Natural killer cell (primary cell): ENCODE data around the gene ADGRL1. TPM values are rescaled to one million over a fixed set of nuclear protein-coding genes. Genes with fewer than 3 reads are reported as not detected.

Source experiments
- ATAC-seq, 3 donors: fragments of 150-1000 bp in 2 of 3; fragments of 200-7000 bp in 1 of 3; cut with Tn5 transposase; 1 replicate in 1 of 3; 2 replicates in 2 of 3; pipeline ENCODE4 v1.10.0; 2021; ENCODE audit warnings: mild to moderate bottlenecking in 2 of 3, moderate library complexity in 2 of 3
- DNase-seq, 2 donors: peaks; one replicate each; pipeline versions ENCODE4 v3.0.0 to v3.0.0-alpha.2; 2013 to 2021; ENCODE audit warnings: mixed read lengths in 1 of 2
- H3K27ac ChIP-seq: one replicate; pipeline ENCODE4 v1.5.1; 2013; ENCODE audit warnings: mild to moderate bottlenecking, low read length
- H3K27me3 ChIP-seq: one replicate; pipeline ENCODE4 v1.6.1; 2013; ENCODE audit warnings: low read length; ENCODE audit not compliant: control insufficient read depth, insufficient read depth
- H3K36me3 ChIP-seq: one replicate; pipeline ENCODE4 v1.6.1; 2013; ENCODE audit warnings: low read length; ENCODE audit not compliant: control insufficient read depth, insufficient read depth
- H3K4me1 ChIP-seq: one replicate; pipeline ENCODE4 v1.6.1; 2013; ENCODE audit warnings: low read length; ENCODE audit not compliant: control insufficient read depth, insufficient read depth
- H3K4me3 ChIP-seq: one replicate; pipeline ENCODE4 v1.5.1; 2013; ENCODE audit warnings: low read length
- H3K9me3 ChIP-seq: one replicate; pipeline ENCODE4 v1.6.1; 2013; ENCODE audit warnings: low read length; ENCODE audit not compliant: control insufficient read depth, insufficient read depth
- H3K27ac Mint-ChIP-seq, 2 donors: one replicate each; pipeline ENCODE4 v1.8.0; 2022; ENCODE audit warnings: mild to moderate bottlenecking in 2 of 2, mixed read lengths in 2 of 2, moderate library complexity in 1 of 2
- H3K27me3 Mint-ChIP-seq, 2 donors: one replicate each; pipeline ENCODE4 v1.8.0; 2022; ENCODE audit warnings: low read depth in 2 of 2, mixed read lengths in 2 of 2
- H3K36me3 Mint-ChIP-seq: one replicate; pipeline ENCODE4 v1.8.0; 2022; ENCODE audit warnings: mixed read lengths
- H3K4me1 Mint-ChIP-seq, 2 donors: one replicate each; pipeline ENCODE4 v1.8.0; 2022; ENCODE audit warnings: mixed read lengths in 2 of 2
- H3K4me3 Mint-ChIP-seq: one replicate; pipeline ENCODE4 v1.8.0; 2022; ENCODE audit warnings: mild to moderate bottlenecking, moderate library complexity, mixed read lengths
- H3K9me3 Mint-ChIP-seq, 2 donors: one replicate each; pipeline ENCODE4 v1.8.0; 2022; ENCODE audit warnings: mixed read lengths in 2 of 2
- WGBS: methylation state at CpG from one replicate; pipeline ENCODE4 v1.1.7; 2013; ENCODE audit warnings: missing lambda C conversion rate; ENCODE audit not compliant: insufficient coverage; 5-methylcytosine and 5-hydroxymethylcytosine counted together
- intact Hi-C: fragments of 100-400 bp; cut with micrococcal nuclease; formaldehyde crosslinking; loops from one replicate; pipeline ENCODE4 v1.14.2; 2022
- total RNA-seq, 4 donors: library from RNA; stranded (reverse); fragments of 120-200 nt in 1 of 4; gene quantifications; one replicate each; pipeline versions ENCODE4 v1.2.3 to v1.2.4, GENCODE V29; 2013 to 2022
- TF ChIP-seq, protein P1 (sequence below): fragments of 200-600 bp; IDR thresholded peaks from one replicate; pipeline ENCODE4 v1.8.0; 2022; ENCODE audit warnings: antibody characterized with exemption

ADGRL1 gene
- total RNA-seq, 3 donors from 2014 or later (not counting 1 experiment from before 2014, with no cell fraction given), result 47.3 to 54.3 (median 52.7) TPM

DNA sequence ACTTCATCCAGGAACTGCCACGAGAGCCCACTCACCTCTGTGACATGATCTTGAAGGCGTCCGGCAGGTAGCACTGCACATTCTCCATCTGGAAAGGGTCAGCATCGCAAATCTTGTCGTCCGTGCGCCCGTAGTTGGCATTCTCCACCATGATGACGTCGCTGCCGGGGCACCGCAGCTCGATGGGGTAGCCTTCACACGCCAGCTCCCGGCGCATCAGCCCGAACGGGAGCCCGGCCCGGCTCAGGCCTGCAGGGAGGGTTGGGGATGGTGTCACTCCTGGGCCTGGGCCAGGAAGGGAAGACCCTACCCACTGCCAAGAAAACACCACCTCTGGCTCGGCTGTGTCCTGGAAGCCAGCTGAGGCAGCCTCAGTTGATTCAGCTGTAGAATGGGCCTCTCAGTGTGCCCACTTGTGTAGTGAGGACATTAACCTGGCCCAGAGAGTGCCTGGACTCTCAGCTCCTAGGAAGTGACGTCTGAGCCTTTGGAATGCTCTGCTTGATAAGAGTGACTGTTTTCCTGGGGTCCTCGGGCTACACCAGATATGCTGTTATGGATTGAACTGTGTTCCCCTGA lies 28.4 kb downstream of the ADGRL1 start:
- Mint-ChIP-seq H3K27ac (no peak overlapping the region), H3K4me3 (no peak overlapping the region), H3K36me3 (no peaks in the 10 kb centered on the region), H3K4me1 (peaks cover 7 to 15% of the 10 kb centered on the region in 2 donors), H3K27me3 (no peaks in the 10 kb centered on the region), H3K9me3 (no peaks in the 10 kb centered on the region)
- no peaks in the 10 kb centered on the region for H3K9me3 ChIP-seq
- H3K27ac ChIP-seq, result no peak overlapping the region
- H3K4me1 ChIP-seq, result peaks cover 8% of the 10 kb centered on the region
- ATAC-seq (no peak), DNase-seq (no peak)
- H3K27me3 ChIP-seq, result no peaks in the 10 kb centered on the region
- H3K4me3 ChIP-seq, result no peak overlapping the region
- TF ChIP-seq, protein P1, sequence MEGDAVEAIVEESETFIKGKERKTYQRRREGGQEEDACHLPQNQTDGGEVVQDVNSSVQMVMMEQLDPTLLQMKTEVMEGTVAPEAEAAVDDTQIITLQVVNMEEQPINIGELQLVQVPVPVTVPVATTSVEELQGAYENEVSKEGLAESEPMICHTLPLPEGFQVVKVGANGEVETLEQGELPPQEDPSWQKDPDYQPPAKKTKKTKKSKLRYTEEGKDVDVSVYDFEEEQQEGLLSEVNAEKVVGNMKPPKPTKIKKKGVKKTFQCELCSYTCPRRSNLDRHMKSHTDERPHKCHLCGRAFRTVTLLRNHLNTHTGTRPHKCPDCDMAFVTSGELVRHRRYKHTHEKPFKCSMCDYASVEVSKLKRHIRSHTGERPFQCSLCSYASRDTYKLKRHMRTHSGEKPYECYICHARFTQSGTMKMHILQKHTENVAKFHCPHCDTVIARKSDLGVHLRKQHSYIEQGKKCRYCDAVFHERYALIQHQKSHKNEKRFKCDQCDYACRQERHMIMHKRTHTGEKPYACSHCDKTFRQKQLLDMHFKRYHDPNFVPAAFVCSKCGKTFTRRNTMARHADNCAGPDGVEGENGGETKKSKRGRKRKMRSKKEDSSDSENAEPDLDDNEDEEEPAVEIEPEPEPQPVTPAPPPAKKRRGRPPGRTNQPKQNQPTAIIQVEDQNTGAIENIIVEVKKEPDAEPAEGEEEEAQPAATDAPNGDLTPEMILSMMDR, result no peak
- 97% methylated on average over 23 of the region's 23 CpGs for WGBS
- intact Hi-C loops, result no loop called here
- H3K36me3 ChIP-seq, result peaks cover 7% of the 10 kb centered on the region

DNA sequence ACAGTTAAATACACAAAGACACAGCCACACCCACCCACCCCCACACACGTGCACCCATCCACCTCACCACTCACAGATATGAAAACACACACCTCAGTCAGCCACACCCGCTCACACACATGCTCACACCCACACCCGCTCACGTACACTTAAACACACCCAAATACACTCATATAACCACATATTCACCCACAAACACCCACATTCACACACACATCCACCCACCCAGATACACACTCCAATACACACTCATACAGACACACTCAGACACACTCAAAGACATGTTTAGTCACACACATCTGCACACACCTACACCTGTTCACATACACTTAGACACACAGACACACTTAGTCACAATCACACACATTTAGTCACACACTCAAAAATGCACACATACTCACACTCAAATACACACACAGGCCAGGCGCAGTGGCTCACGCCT lies 30.6 kb downstream of the ADGRL1 start:
- no peaks in the 10 kb centered on the region for H3K27me3 ChIP-seq
- TF ChIP-seq, protein P1, result no peak
- H3K36me3 ChIP-seq, result peaks cover 8% of the 10 kb centered on the region
- no peak for DNase-seq
- peaks cover 8% of the 10 kb centered on the region for H3K4me1 ChIP-seq
- Mint-ChIP-seq H3K27me3 (no peaks in the 10 kb centered on the region), H3K4me1 (peaks cover 7 to 16% of the 10 kb centered on the region in 2 donors), H3K4me3 (no peak overlapping the region), H3K9me3 (no peaks in the 10 kb centered on the region), H3K36me3 (no peaks in the 10 kb centered on the region), H3K27ac (peak overlapping the region in 1 of 2 donors; percentile 57)
- 62% methylated on average over 6 of the region's 6 CpGs for WGBS
- no peak overlapping the region for H3K27ac ChIP-seq
- H3K9me3 ChIP-seq, result no peaks in the 10 kb centered on the region
- ATAC-seq, result peak in 1 of 3 donors; percentile 9
- intact Hi-C loops, result no loop called here
- no peak overlapping the region for H3K4me3 ChIP-seq

DNA sequence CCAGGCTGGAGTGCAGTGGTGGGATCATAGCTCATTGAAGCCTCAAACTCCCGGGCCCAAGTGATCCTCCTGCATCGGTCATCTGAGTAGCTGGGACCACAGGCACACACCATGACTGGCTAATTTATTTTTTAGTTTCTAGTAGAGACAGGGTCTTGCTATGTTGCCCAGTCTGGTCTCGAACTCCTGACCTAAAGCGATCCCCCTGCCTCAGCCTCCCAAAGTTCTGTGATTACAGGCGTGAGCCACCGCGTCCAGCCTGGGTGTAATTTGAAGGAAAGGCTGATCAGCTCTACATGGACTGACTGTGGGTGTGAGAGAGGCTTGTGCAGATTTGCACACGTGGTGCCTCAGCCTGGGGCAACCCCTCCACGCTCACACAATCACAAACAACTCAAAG lies 31.1 kb downstream of the ADGRL1 start:
- Mint-ChIP-seq H3K36me3 (no peaks in the 10 kb centered on the region), H3K27me3 (no peaks in the 10 kb centered on the region), H3K27ac (peak overlapping the region in 1 of 2 donors; percentile 57), H3K9me3 (no peaks in the 10 kb centered on the region), H3K4me1 (peaks cover 7 to 20% of the 10 kb centered on the region in 2 donors), H3K4me3 (no peak overlapping the region)
- Histone ChIP-seq H3K27ac (no peak overlapping the region), H3K4me1 (peaks cover 8% of the 10 kb centered on the region), H3K36me3 (peaks cover 9% of the 10 kb centered on the region), H3K4me3 (no peak overlapping the region), H3K9me3 (no peaks in the 10 kb centered on the region), H3K27me3 (no peaks in the 10 kb centered on the region)
- WGBS, result 93% methylated on average over 9 of the region's 9 CpGs
- TF ChIP-seq, protein P1, result no peak
- intact Hi-C loops, result no loop called here
- DNase-seq (no peak), ATAC-seq (no peak)

DNA sequence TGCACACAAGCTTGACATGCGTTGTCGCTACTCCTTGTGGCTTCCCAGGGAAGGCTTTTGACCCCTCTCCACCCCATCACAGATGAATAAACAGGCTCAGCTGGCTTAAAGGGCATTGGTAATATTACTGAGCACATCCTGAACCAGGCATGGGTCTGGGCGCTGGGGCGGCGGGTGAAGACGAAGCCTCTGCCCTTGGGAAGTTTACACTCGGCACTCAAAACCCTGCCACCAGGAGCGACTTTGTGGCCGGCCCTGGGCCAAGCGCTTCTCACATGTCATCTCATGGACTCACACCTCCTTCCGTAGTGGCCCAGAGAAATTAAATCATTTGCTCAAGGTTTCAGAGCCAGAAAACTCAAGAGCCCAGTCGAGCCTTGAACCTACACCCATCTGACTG lies 37.0 kb downstream of the ADGRL1 start:
- intact Hi-C loops, result loop anchor here (10.0 kb wide), 1 partner anchor 106 kb away; no protein-coding TSS in a partner anchor
- no peaks in the 10 kb centered on the region for H3K9me3 ChIP-seq
- no peak for DNase-seq
- Mint-ChIP-seq H3K9me3 (no peaks in the 10 kb centered on the region), H3K4me3 (no peak overlapping the region), H3K27ac (peak overlapping the region in 1 of 2 donors; percentile 58), H3K36me3 (no peaks in the 10 kb centered on the region), H3K4me1 (peaks cover 26 to 42% of the 10 kb centered on the region in 2 donors), H3K27me3 (no peaks in the 10 kb centered on the region)
- peaks cover 38% of the 10 kb centered on the region for H3K4me1 ChIP-seq
- TF ChIP-seq, protein P1, result no peak
- 95% methylated on average over 12 of the region's 12 CpGs for WGBS
- no peaks in the 10 kb centered on the region for H3K27me3 ChIP-seq
- no peak overlapping the region for H3K27ac ChIP-seq
- H3K36me3 ChIP-seq, result peaks cover 7% of the 10 kb centered on the region
- H3K4me3 ChIP-seq, result no peak overlapping the region
- ATAC-seq, result no peak
